ENCODE results near the gene ZBTB5. TPM values are rescaled to one million over a fixed set of nuclear protein-coding genes. Genes with fewer than 3 reads are reported as not detected.

ZBTB5 gene
- total and polyA plus RNA-seq, 2 of the 13 experiments (the other 11 are each of a cell fraction or from before 2014, with no cell fraction given): 12.5 to 20.5 TPM

DNA sequence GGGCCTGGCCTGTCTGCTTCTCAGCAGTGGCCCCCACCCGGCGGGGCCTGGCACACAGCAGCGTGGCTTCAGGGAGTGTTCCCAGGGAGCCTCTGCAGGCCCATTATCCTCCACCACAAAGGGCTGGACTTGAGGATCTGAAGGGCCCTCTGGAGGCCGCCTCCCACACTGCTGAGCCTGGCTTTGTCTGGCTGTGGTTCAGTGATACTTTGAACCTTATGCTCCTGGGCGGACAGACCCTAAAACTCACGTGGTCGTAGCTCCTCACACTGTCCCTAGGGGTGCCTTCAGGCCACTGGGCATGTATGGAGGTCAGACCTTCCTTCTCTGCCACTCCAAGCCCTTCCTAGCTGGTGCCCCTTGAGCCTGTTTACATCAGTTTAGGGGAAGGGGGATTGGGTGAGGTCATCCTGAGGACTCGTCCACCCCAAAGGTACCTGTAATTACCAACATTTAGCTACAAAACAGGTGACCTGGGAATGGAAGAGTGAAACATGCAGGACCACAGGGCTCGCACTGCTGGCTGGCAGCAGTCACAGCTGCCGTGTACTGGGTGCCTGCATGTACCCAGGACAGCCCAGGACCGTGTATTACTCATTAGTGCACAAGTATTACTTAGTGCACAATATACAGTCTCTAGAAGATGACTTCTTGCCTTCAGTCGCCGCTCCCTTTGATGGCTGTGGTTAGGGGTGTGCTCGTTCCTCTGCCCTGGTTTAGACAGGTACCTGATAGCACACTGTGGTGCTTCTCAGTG, 34.2 kb downstream of the ZBTB5 start (continued):
- TF ChIP-seq PRMT3 (CRISPR knock-in tag; IDR thresholded peaks at IDR 0.05; ENCODE audit: borderline replicate concordance, low read depth) (no peak), FOXC1 (CRISPR knock-in tag; IDR thresholded peaks at IDR 0.05; ENCODE audit: borderline replicate concordance) (0 out of 2 replicates have a peak, but pooled peaks have one; percentile 27), ZEB1 (IDR thresholded peaks at IDR 0.05; ENCODE audit: insufficient replicate concordance, low read depth) (no peak), KMT2B (CRISPR knock-in tag; IDR thresholded peaks at IDR 0.05) (0 out of 2 replicates have a peak, but pooled peaks have one; percentile 51), USF2 (IDR thresholded peaks at IDR 0.05; ENCODE audit: low read depth, low read length) (no peak), USF2 (CRISPR knock-in tag; IDR thresholded peaks at IDR 0.05; ENCODE audit: borderline replicate concordance) (peak; percentile 52; the same call in 1 of the 2 replicates), MAFG (CRISPR knock-in tag; IDR thresholded peaks at IDR 0.05) (no peak), IRF9 (CRISPR knock-in tag; IDR thresholded peaks at IDR 0.05; ENCODE audit: borderline replicate concordance) (peak; percentile 25; the same call in 1 of the 2 replicates), IKZF4 (CRISPR knock-in tag; IDR thresholded peaks at IDR 0.05; ENCODE audit: borderline replicate concordance, low read depth, not compliant biosample characterization) (no peak), ZFX (CRISPR knock-in tag; IDR thresholded peaks at IDR 0.05; ENCODE audit: low read depth) (peak; percentile 56), SP4 (CRISPR knock-in tag; IDR thresholded peaks at IDR 0.05) (0 out of 2 replicates have a peak, but pooled peaks have one; percentile 5), NFE2 (CRISPR knock-in tag; IDR thresholded peaks at IDR 0.05) (no peak), ZNF687 (CRISPR knock-in tag; IDR thresholded peaks at IDR 0.05) (peak; percentile 84), AKAP8 (CRISPR knock-in tag; IDR thresholded peaks at IDR 0.05) (peak; percentile 53; the same call in 1 of the 2 replicates), ZNF746 (CRISPR knock-in tag; IDR thresholded peaks at IDR 0.05) (no peak)
- TF ChIP-seq, protein P1, sequence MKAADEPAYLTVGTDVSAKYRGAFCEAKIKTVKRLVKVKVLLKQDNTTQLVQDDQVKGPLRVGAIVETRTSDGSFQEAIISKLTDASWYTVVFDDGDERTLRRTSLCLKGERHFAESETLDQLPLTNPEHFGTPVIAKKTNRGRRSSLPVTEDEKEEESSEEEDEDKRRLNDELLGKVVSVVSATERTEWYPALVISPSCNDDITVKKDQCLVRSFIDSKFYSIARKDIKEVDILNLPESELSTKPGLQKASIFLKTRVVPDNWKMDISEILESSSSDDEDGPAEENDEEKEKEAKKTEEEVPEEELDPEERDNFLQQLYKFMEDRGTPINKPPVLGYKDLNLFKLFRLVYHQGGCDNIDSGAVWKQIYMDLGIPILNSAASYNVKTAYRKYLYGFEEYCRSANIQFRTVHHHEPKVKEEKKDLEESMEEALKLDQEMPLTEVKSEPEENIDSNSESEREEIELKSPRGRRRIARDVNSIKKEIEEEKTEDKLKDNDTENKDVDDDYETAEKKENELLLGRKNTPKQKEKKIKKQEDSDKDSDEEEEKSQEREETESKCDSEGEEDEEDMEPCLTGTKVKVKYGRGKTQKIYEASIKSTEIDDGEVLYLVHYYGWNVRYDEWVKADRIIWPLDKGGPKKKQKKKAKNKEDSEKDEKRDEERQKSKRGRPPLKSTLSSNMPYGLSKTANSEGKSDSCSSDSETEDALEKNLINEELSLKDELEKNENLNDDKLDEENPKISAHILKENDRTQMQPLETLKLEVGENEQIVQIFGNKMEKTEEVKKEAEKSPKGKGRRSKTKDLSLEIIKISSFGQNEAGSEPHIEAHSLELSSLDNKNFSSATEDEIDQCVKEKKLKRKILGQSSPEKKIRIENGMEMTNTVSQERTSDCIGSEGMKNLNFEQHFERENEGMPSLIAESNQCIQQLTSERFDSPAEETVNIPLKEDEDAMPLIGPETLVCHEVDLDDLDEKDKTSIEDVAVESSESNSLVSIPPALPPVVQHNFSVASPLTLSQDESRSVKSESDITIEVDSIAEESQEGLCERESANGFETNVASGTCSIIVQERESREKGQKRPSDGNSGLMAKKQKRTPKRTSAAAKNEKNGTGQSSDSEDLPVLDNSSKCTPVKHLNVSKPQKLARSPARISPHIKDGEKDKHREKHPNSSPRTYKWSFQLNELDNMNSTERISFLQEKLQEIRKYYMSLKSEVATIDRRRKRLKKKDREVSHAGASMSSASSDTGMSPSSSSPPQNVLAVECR (CRISPR knock-in tag; IDR thresholded peaks at IDR 0.05; ENCODE audit: borderline replicate concordance): peak; percentile 32; the same call in 1 of the 2 replicates

Measured in HepG2 (cell line).